HEK293 (cell line): ENCODE results near the gene PHACTR1.

ENCODE experiments used
- CTCF ChIA-PET: fragments of 350-600 bp; formaldehyde crosslinking; extraction: SDS; loops from one replicate; lab custom pipeline; 2021; ENCODE audit warnings: antibody characterized with exemption; lab: Yijun Ruan, JAX
- POLR2A ChIA-PET: fragments of 300-600 bp; formaldehyde crosslinking; extraction: SDS; loops from one replicate; lab custom pipeline; 2020; ENCODE audit warnings: antibody characterized with exemption, inconsistent platforms; lab: Yijun Ruan, JAX
- H3K27ac ChIP-seq: fragments of 200-500 bp; sonication (Bioruptor generic); 2 replicates; pipeline ENCODE4 v1.5.1; 2014; ENCODE audit warnings: low read depth, low read length, control low read depth, inconsistent platforms; ENCODE audit errors: extremely low read depth
- H3K36me3 ChIP-seq, 2 experiments: fragments of 200-500 bp in 1 of 2; sonication (Bioruptor generic) in 1 of 2; 1 replicate in 1 of 2; 2 replicates in 1 of 2; pipeline ENCODE4 v1.5.1; 2014 to 2017; ENCODE audit warnings: inconsistent platforms in 2 of 2, low read length in 2 of 2; ENCODE audit not compliant: control insufficient read depth in 2 of 2, insufficient read depth in 1 of 2
- H3K4me1 ChIP-seq: fragments of 200-500 bp; sonication (Bioruptor generic); 2 replicates; pipeline ENCODE4 v1.5.1; 2014; ENCODE audit warnings: mild to moderate bottlenecking, low read length, inconsistent platforms; ENCODE audit not compliant: control insufficient read depth, insufficient read depth
- H3K4me3 ChIP-seq: 2 replicates; pipeline ENCODE4 v1.5.1; 2011; ENCODE audit warnings: low read depth, mild to moderate bottlenecking, control low read depth, low read length, moderate library complexity
- H3K9me3 ChIP-seq: fragments of 200-500 bp; sonication (Bioruptor generic); 2 replicates; pipeline ENCODE4 v1.5.1; 2014; ENCODE audit warnings: low read depth, low read length, inconsistent platforms; ENCODE audit not compliant: control insufficient read depth, insufficient read depth
- EGR2 ChIP-seq: fragments of 450-650 bp; formaldehyde crosslinking; IDR thresholded peaks from 2 replicates; pipeline ENCODE4 v1.5.1; 2016; ENCODE audit warnings: low read depth, missing biosample characterization, missing genetic modification characterization
- HOXA7 ChIP-seq: sonication (generic); formaldehyde crosslinking; IDR thresholded peaks from 2 replicates; pipeline ENCODE4 v1.8.1; 2022; ENCODE audit warnings: missing genetic modification reagents, borderline replicate concordance
- OVOL3 ChIP-seq: fragments of 450-650 bp; formaldehyde crosslinking; IDR thresholded peaks from 2 replicates; pipeline ENCODE4 v1.5.1; 2016; ENCODE audit warnings: missing biosample characterization, missing genetic modification characterization
- ZBTB6 ChIP-seq: fragments of 450-650 bp; formaldehyde crosslinking; IDR thresholded peaks from 2 replicates; pipeline ENCODE4 v1.5.1; 2017; ENCODE audit warnings: missing biosample characterization, missing genetic modification characterization
- ZEB2 ChIP-seq: fragments of 450-650 bp; formaldehyde crosslinking; IDR thresholded peaks from 2 replicates; pipeline ENCODE4 v1.5.1; 2016; ENCODE audit warnings: missing biosample characterization, missing genetic modification characterization
- ZIC2 ChIP-seq: fragments of 450-650 bp; formaldehyde crosslinking; IDR thresholded peaks from 2 replicates; pipeline ENCODE4 v1.5.1; 2016; ENCODE audit warnings: missing biosample characterization, missing genetic modification characterization
- ZNF132 ChIP-seq: fragments of 450-650 bp; formaldehyde crosslinking; IDR thresholded peaks from 2 replicates; pipeline ENCODE4 v1.5.1; 2017; ENCODE audit warnings: missing biosample characterization, missing genetic modification characterization, borderline replicate concordance
- ZNF16 ChIP-seq: fragments of 450-650 bp; formaldehyde crosslinking; IDR thresholded peaks from 2 replicates; pipeline ENCODE4 v1.5.1; 2016; ENCODE audit warnings: low read depth, missing biosample characterization, missing genetic modification characterization
- ZNF169 ChIP-seq: fragments of 450-650 bp; formaldehyde crosslinking; IDR thresholded peaks from 2 replicates; pipeline ENCODE4 v1.5.1; 2016; ENCODE audit warnings: missing biosample characterization, missing genetic modification characterization
- ZNF202 ChIP-seq: fragments of 450-650 bp; formaldehyde crosslinking; IDR thresholded peaks from 2 replicates; pipeline ENCODE4 v1.5.1; 2016; ENCODE audit warnings: missing biosample characterization, missing genetic modification characterization, borderline replicate concordance
- ZNF214 ChIP-seq: fragments of 450-650 bp; formaldehyde crosslinking; IDR thresholded peaks from 2 replicates; pipeline ENCODE4 v1.5.1; 2017; ENCODE audit warnings: missing biosample characterization, mild to moderate bottlenecking, missing genetic modification characterization, borderline replicate concordance
- ZNF350 ChIP-seq: fragments of 450-650 bp; formaldehyde crosslinking; IDR thresholded peaks from 2 replicates; pipeline ENCODE4 v1.5.0; 2017; ENCODE audit warnings: missing biosample characterization, mild to moderate bottlenecking, missing genetic modification characterization
- ZNF394 ChIP-seq: fragments of 450-650 bp; formaldehyde crosslinking; IDR thresholded peaks from 2 replicates; pipeline ENCODE4 v1.5.1; 2016; ENCODE audit warnings: missing biosample characterization, missing genetic modification characterization, mild to moderate bottlenecking, moderate library complexity, borderline replicate concordance
- ZNF48 ChIP-seq: fragments of 450-650 bp; formaldehyde crosslinking; IDR thresholded peaks from 2 replicates; pipeline ENCODE4 v1.5.1; 2016; ENCODE audit warnings: missing biosample characterization, missing genetic modification characterization
- ZNF501 ChIP-seq: fragments of 450-650 bp; formaldehyde crosslinking; IDR thresholded peaks from 2 replicates; pipeline ENCODE4 v1.5.1; 2016; ENCODE audit warnings: missing biosample characterization, missing genetic modification characterization
- ZNF549 ChIP-seq: fragments of 450-650 bp; IDR thresholded peaks from 2 replicates; pipeline ENCODE4 v1.5.1; 2018; ENCODE audit warnings: missing biosample characterization, missing genetic modification characterization, mild to moderate bottlenecking, inconsistent platforms, moderate library complexity
- ZNF555 ChIP-seq: fragments of 450-650 bp; formaldehyde crosslinking; conservative IDR thresholded peaks from 2 replicates; pipeline ENCODE4 v1.5.1; 2017; ENCODE audit warnings: missing biosample characterization, mild to moderate bottlenecking, missing genetic modification characterization, inconsistent platforms
- ZNF610 ChIP-seq: fragments of 450-650 bp; formaldehyde crosslinking; IDR thresholded peaks from 2 replicates; pipeline ENCODE4 v1.5.1; 2016; ENCODE audit warnings: missing biosample characterization, missing genetic modification characterization, borderline replicate concordance
- ZNF654 ChIP-seq: fragments of 450-650 bp; formaldehyde crosslinking; IDR thresholded peaks from 2 replicates; pipeline ENCODE4 v1.5.1; 2016; ENCODE audit warnings: low read depth, missing biosample characterization, missing genetic modification characterization
- ZNF747 ChIP-seq: fragments of 450-650 bp; formaldehyde crosslinking; IDR thresholded peaks from 2 replicates; pipeline ENCODE4 v1.5.1; 2016; ENCODE audit warnings: missing biosample characterization, missing genetic modification characterization
- ZNF76 ChIP-seq: fragments of 450-650 bp; formaldehyde crosslinking; IDR thresholded peaks from 2 replicates; pipeline ENCODE4; 2016; ENCODE audit warnings: low read depth, missing biosample characterization, missing genetic modification characterization, borderline replicate concordance
- ZNF776 ChIP-seq: fragments of 450-650 bp; formaldehyde crosslinking; IDR thresholded peaks from 2 replicates; pipeline ENCODE4 v1.5.0; 2017; ENCODE audit warnings: missing biosample characterization, missing genetic modification characterization, borderline replicate concordance
- ZNF830 ChIP-seq: fragments of 450-650 bp; IDR thresholded peaks from 2 replicates; pipeline ENCODE4 v1.5.0; 2018; ENCODE audit warnings: missing biosample characterization, missing genetic modification characterization, low read depth, mild to moderate bottlenecking, moderate library complexity
- ZSCAN23 ChIP-seq: fragments of 450-650 bp; formaldehyde crosslinking; IDR thresholded peaks from 2 replicates; pipeline ENCODE4 v1.5.1; 2016; ENCODE audit warnings: missing biosample characterization, missing genetic modification characterization
- TF ChIP-seq, protein P1 (sequence below): fragments of 450-650 bp; formaldehyde crosslinking; IDR thresholded peaks from 2 replicates; pipeline ENCODE4 v1.5.1; 2016; ENCODE audit warnings: missing biosample characterization, missing genetic modification characterization
- TF ChIP-seq, protein P2 (sequence below): fragments of 450-650 bp; formaldehyde crosslinking; IDR thresholded peaks from 2 replicates; pipeline ENCODE4 v1.5.1; 2016; ENCODE audit warnings: missing biosample characterization, missing genetic modification characterization
- TF ChIP-seq, protein P3 (sequence below): fragments of 450-650 bp; formaldehyde crosslinking; IDR thresholded peaks from 2 replicates; pipeline ENCODE4 v1.5.1; 2016; ENCODE audit warnings: missing biosample characterization, missing genetic modification characterization, borderline replicate concordance

PHACTR1 gene

DNA sequence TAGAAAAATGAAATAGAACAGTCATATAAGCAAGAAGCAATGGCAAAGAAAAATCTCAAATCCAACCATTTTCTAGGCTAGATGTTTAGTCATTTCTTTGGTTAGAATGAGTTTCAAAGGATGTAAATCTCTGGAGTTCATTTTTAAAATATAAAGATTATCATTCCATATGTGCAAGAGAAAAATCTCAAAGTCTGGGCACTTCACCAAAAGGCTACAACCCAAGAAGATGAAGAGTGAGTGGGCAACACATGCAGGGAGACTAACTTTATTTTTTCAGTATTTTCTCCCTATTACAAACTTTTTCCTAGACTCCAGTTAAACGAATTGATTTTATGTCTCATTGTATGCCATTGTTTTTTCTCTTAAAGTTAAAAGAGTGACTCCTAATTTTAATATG is 83.6 kb downstream of the PHACTR1 start:
- no peaks in the 10 kb centered on the region for H3K9me3 ChIP-seq
- no peak overlapping the region for H3K27ac ChIP-seq
- ChIA-PET POLR2A (no interaction called here), CTCF (interaction anchor here (0.7 kb wide), 1 partner anchor 15 kb away, joined by 3 read pairs; no protein-coding TSS in a partner anchor)
- no peaks in the 10 kb centered on the region for H3K4me1 ChIP-seq
- H3K36me3 ChIP-seq, result no peaks in the 10 kb centered on the region
- H3K4me3 ChIP-seq, result no peak overlapping the region
- no peak for TF ChIP-seq ZNF610 (tag by site-specific recombination)
- no peak for TF ChIP-seq ZNF555 (tag by site-specific recombination)
- no peak for TF ChIP-seq ZNF76
- TF ChIP-seq ZSCAN23 (tag by site-specific recombination), result no peak
- TF ChIP-seq ZNF549, result no peak
- no peak for TF ChIP-seq ZEB2 (tag by site-specific recombination)
- TF ChIP-seq, protein P1, sequence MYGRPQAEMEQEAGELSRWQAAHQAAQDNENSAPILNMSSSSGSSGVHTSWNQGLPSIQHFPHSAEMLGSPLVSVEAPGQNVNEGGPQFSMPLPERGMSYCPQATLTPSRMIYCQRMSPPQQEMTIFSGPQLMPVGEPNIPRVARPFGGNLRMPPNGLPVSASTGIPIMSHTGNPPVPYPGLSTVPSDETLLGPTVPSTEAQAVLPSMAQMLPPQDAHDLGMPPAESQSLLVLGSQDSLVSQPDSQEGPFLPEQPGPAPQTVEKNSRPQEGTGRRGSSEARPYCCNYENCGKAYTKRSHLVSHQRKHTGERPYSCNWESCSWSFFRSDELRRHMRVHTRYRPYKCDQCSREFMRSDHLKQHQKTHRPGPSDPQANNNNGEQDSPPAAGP, result no peak
- TF ChIP-seq ZNF394 (tag by site-specific recombination), result no peak
- no peak for TF ChIP-seq HOXA7
- TF ChIP-seq ZNF776 (tag by site-specific recombination), result no peak
- TF ChIP-seq, all 188 proteins: peak for 0

DNA sequence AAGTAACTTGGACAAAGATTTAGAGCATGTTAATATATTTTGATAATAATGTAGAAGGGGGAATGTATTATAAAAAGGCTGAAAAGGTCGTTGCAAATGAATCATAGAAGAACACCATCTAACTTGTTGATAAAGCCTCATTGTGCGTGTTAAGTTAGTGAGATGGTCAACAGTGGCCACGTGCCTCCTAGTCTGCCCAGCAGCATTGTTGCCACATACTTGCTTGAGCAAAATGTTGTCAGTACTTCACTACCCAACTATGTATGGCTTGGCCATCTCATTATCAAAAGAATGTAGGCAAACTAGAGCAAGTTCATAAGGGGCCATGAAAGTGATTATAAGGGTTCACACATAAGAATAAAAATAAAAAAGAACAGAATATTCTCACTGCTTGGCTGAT is 84.6 kb downstream of the PHACTR1 start:
- ChIA-PET CTCF (interaction anchor here (0.6 to 1.1 kb wide), 2 partner anchors 12 to 536 kb away, joined by 3 to 4 read pairs; no protein-coding TSS in a partner anchor), POLR2A (no interaction called here)
- no peak for TF ChIP-seq ZNF169
- no peak for TF ChIP-seq ZNF654 (tag by site-specific recombination)
- TF ChIP-seq OVOL3, result no peak
- no peak for TF ChIP-seq ZNF132 (tag by site-specific recombination)
- no peak for TF ChIP-seq ZIC2 (tag by site-specific recombination)
- no peak for TF ChIP-seq ZNF350 (tag by site-specific recombination)
- no peak overlapping the region for H3K4me3 ChIP-seq
- H3K4me1 ChIP-seq, result no peaks in the 10 kb centered on the region
- H3K36me3 ChIP-seq, result no peaks in the 10 kb centered on the region
- no peaks in the 10 kb centered on the region for H3K9me3 ChIP-seq
- no peak overlapping the region for H3K27ac ChIP-seq

DNA sequence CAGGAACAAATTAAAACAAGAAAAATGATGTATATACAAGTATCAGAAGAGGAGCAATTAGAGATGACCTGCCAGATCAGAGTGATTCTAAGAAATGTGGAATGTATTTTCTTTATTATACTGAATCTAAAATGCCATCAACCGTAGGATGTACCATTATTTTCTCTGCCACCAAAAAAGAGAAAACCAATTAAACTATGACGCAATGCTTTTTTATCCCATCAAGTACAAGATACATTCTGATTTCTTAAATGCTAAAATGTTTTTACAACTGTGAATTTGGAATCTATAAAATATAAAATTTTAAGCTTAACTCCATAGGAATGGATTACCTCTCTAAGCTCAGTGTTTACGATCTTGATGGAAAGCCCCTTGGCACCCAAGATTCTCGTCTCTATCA is 85.9 kb downstream of the PHACTR1 start:
- Histone ChIP-seq H3K27ac (no peak overlapping the region), H3K4me3 (no peak overlapping the region), H3K4me1 (no peaks in the 10 kb centered on the region), H3K36me3 (no peaks in the 10 kb centered on the region), H3K9me3 (no peaks in the 10 kb centered on the region)
- CTCF ChIA-PET, result interaction anchor here (1.1 to 1.7 kb wide), 3 partner anchors 10 to 164 kb away, joined by 3 to 5 read pairs (median 4); no protein-coding TSS in a partner anchor
- POLR2A ChIA-PET, result no interaction called here
- TF ChIP-seq ZNF202 (tag by site-specific recombination), result no peak
- no peak for TF ChIP-seq ZNF549
- no peak for TF ChIP-seq ZNF747 (tag by site-specific recombination)
- TF ChIP-seq, protein P2, sequence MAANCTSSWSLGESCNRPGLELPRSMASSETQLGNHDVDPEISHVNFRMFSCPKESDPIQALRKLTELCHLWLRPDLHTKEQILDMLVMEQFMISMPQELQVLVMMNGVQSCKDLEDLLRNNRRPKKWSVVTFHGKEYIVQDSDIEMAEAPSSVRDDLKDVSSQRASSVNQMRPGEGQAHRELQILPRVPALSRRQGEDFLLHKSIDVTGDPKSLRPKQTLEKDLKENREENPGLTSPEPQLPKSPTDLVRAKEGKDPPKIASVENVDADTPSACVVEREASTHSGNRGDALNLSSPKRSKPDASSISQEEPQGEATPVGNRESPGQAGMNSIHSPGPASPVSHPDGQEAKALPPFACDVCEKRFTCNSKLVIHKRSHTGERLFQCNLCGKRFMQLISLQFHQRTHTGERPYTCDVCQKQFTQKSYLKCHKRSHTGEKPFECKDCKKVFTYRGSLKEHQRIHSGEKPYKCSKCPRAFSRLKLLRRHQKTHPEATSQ (tag by site-specific recombination), result no peak
- TF ChIP-seq, protein P3, sequence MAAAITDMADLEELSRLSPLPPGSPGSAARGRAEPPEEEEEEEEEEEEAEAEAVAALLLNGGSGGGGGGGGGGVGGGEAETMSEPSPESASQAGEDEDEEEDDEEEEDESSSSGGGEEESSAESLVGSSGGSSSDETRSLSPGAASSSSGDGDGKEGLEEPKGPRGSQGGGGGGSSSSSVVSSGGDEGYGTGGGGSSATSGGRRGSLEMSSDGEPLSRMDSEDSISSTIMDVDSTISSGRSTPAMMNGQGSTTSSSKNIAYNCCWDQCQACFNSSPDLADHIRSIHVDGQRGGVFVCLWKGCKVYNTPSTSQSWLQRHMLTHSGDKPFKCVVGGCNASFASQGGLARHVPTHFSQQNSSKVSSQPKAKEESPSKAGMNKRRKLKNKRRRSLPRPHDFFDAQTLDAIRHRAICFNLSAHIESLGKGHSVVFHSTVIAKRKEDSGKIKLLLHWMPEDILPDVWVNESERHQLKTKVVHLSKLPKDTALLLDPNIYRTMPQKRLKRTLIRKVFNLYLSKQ (tag by site-specific recombination), result no peak
- no peak for TF ChIP-seq ZNF48 (tag by site-specific recombination)
- no peak for TF ChIP-seq ZNF214 (tag by site-specific recombination)
- no peak for TF ChIP-seq ZEB2 (tag by site-specific recombination)
- no peak for TF ChIP-seq ZNF776 (tag by site-specific recombination)
- TF ChIP-seq ZNF501, result no peak
- no peak for TF ChIP-seq ZBTB6 (tag by site-specific recombination)
- no peak for TF ChIP-seq ZNF830 (tag by site-specific recombination)
- TF ChIP-seq EGR2 (tag by site-specific recombination), result no peak
- TF ChIP-seq ZNF16 (tag by site-specific recombination), result no peak
